ENCODE data around the gene DAND5.

DNA sequence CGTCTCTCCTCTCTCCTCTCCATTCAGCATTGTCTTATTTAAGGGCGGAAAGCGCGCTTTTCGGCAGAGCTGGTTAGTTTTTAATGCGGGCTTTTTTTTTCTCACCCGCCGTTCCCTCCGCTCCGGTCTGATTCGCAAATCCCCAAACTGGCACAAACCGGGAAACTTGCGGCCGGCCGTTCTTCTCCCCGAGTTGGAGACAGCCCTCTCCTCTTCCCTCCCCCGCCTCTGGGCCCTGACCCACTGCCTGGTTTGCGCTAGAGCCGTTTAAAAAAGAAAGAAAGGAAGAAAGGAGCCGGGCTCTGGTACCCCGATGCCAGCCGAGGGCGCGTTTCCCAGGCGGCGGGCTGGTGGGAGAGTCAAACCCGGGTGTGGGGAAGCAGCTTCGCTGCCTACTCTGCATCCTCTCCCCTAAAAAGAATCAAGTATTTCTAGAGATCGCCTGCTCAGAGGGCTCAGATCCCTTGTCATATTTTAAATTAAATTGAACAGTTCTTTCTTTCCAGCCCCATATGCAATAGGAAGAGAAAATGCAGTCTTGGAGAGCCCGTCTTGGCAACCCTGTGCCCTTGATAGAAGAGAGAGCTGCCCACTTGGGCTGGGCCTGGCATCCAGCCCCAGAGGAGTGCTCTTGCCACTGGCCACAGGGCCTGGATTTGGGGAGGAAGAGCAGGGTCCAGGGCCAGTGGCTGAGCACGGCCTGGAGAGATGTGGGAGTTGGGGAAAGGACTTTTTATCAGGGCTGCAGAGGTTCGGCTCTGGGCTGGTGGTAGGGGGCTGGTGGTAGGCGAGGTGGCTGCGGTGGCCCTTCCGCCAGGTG lies 44.9 kb downstream of the DAND5 start:
- TF ChIP-seq CTCF (IDR thresholded peaks at IDR 0.05; ENCODE audit: low read depth, low read length, poor library complexity, severe bottlenecking), result no peak
- TF ChIP-seq EZH2phosphoT487 (IDR thresholded peaks at IDR 0.05; ENCODE audit: borderline replicate concordance, low read length), result no peak
